ENCODE data around the gene PADI2. TPM values are rescaled to one million over a fixed set of nuclear protein-coding genes. Genes with fewer than 3 reads are reported as not detected.

The PADI2 gene
- total RNA-seq, 4 donors from 2014 or later: 15.4 to 27.2 (median 18.6) TPM

DNA sequence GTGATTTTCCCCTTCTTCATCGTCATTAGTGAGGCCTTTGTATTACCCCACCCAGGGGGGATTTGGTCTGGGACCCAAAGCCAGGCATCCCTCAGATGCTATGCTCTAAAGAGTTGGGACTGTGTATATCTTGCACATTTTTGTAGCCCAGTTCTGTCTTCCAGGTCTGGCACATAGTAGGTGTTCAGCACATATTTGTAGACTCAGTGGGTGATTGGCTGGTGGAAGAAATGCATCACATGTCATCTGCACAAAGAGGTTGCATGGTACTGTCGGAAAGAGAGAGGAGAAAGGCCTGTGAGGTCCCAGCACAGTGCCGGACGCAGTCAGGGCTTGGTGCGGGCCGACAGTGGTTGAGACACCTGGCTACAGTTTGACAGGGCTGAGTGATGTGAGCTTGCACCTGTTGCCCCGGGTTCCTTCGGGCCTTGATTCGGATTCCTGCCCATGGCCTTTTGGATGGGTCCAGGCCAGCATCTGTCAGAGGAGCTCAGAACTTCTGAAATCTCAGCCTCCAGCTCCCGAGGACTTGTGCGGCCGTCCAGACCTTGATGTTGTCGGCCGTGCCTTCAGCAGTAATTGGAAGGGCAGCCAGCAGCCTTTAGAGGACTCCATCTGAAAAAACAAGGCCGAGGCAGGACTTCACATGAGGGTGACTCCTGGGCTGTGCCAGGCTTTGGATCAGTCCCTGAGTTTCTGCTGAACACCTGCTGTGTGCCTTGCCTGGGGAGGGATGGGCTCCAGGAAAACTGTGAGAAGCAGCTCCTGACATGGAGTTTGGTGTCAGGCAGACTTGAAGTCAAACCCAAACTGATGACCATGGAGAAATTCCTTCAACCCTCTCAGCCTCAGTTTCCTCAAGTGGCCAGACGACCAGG lies 44.8 kb upstream of the PADI2 start:
- WGBS: 79% methylated on average over 11 of the region's 16 CpGs
- TF ChIP-seq POLR2AphosphoS5 (IDR thresholded peaks at IDR 0.05) (no peak), EP300 (IDR thresholded peaks at IDR 0.05) (no peak), POLR2A (IDR thresholded peaks at IDR 0.05) (no peak)
- TF ChIP-seq, protein P1, sequence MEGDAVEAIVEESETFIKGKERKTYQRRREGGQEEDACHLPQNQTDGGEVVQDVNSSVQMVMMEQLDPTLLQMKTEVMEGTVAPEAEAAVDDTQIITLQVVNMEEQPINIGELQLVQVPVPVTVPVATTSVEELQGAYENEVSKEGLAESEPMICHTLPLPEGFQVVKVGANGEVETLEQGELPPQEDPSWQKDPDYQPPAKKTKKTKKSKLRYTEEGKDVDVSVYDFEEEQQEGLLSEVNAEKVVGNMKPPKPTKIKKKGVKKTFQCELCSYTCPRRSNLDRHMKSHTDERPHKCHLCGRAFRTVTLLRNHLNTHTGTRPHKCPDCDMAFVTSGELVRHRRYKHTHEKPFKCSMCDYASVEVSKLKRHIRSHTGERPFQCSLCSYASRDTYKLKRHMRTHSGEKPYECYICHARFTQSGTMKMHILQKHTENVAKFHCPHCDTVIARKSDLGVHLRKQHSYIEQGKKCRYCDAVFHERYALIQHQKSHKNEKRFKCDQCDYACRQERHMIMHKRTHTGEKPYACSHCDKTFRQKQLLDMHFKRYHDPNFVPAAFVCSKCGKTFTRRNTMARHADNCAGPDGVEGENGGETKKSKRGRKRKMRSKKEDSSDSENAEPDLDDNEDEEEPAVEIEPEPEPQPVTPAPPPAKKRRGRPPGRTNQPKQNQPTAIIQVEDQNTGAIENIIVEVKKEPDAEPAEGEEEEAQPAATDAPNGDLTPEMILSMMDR (IDR thresholded peaks at IDR 0.05): no peak

DNA sequence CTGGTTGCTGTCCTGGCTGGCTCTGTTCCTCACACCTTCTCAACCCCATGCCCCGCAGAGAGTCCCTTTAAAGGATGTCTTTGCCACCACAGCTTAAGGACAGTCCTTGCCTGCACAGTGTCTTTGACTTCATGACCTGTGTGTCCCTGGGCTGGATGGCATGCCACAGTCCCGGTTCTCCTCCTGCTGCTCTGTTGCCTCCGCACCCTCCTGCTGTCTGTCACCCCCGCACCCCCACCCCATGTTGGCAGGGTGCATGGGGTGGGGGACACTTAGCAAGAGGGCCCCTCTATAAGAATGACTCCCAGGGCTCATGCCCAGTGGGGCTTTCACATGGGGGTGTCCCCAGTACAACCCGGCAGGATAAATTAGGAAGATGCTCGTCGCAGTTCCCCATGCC lies 44.1 kb upstream of the PADI2 start:
- TF ChIP-seq EP300 (IDR thresholded peaks at IDR 0.05) (no peak), POLR2AphosphoS5 (IDR thresholded peaks at IDR 0.05) (no peak), POLR2A (IDR thresholded peaks at IDR 0.05) (no peak)
- TF ChIP-seq, protein P1 (IDR thresholded peaks at IDR 0.05): no peak
- no peak overlapping the region for H3K27ac ChIP-seq
- H3K9me3 ChIP-seq: no peaks in the 10 kb centered on the region
- H3K36me3 ChIP-seq: no peaks in the 10 kb centered on the region
- DNase-seq (ENCODE audit: low spot score in 2 of 2): no peak
- WGBS: 87% methylated on average over 7 of the region's 7 CpGs
- no peaks in the 10 kb centered on the region for H3K4me1 ChIP-seq
- no peak overlapping the region for H3K4me3 ChIP-seq
- peaks cover 34% of the 10 kb centered on the region for H3K27me3 ChIP-seq

More for the DNA sequence above, 44.8 kb upstream of the PADI2 start:
- H3K9me3 ChIP-seq: no peaks in the 10 kb centered on the region
- H3K27me3 ChIP-seq: peaks cover 34% of the 10 kb centered on the region
- no peak overlapping the region for H3K4me3 ChIP-seq
- DNase-seq (ENCODE audit: low spot score in 2 of 2): no peak
- no peak overlapping the region for H3K27ac ChIP-seq
- no peaks in the 10 kb centered on the region for H3K4me1 ChIP-seq
- H3K36me3 ChIP-seq: no peaks in the 10 kb centered on the region

DNA sequence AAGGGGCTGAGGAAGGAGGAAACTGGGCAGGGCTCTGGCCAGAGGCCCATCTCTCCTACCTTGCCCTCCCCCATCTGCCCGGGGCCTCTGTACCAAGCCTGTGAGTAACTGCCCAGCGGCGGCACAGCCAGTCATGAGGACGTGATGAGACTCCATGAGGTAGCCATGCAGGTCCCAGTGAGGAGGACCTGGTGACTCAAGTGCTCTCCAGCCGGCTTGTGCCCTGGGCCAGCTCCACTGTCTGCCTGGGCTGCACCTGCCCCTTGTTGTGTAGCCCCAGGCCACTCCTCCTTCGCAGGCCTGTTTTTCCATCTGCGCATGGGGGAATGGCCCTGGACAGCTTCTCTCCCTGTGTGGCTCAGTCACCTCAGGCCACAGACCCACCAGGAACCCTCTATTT lies 43.7 kb upstream of the PADI2 start:
- 70% methylated on average over 6 of the region's 7 CpGs for WGBS
- Histone ChIP-seq H3K27me3 (peaks cover 30% of the 10 kb centered on the region), H3K4me1 (no peaks in the 10 kb centered on the region), H3K27ac (no peak overlapping the region), H3K9me3 (no peaks in the 10 kb centered on the region), H3K4me3 (no peak overlapping the region), H3K36me3 (no peaks in the 10 kb centered on the region)
- no peak for DNase-seq (ENCODE audit: low spot score in 2 of 2)
- TF ChIP-seq EP300 (IDR thresholded peaks at IDR 0.05): no peak
- no peak for TF ChIP-seq POLR2A (IDR thresholded peaks at IDR 0.05)
- TF ChIP-seq, protein P1 (IDR thresholded peaks at IDR 0.05): no peak
- no peak for TF ChIP-seq POLR2AphosphoS5 (IDR thresholded peaks at IDR 0.05)

DNA sequence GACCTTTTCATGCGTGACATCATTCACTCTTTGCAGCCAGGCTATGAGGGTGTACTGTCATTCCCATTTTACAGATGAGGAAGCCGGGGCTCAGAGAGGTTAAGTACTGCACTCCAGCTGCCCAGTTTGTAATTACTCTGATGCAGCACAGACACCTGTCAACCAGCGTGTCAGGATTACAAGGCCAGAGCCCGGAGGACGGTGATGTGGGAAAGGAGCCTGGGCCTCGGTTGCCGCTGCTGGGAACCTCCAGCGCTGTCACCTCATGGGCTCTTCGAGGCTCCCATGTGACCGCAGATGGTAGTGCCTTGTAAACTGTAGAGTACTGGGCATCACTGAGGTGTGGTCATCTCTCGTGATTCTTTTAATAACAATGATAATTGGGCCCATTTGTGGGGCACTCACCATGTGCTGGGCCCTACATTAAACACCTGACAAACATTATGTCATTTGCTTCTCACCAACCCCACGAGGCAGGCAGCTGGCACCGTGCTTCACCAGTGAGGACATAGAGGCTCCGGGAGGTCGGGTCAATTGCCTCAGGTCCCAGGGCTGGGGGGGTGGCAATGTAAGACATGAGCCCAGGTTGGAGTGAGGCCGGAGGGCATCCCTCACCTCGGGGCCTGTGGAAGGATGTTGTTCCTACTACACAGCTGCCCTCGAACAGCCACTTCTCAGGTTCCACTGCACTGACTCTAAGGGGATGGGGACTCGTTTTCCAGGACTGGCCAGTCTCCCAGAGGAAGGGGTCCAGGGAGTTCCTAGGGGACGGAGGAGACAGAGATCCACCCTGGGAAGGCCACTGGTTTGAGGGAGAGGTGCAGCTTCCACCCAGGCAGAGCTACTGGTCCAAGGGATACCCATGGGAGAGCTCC lies 42.9 kb upstream of the PADI2 start:
- no peaks in the 10 kb centered on the region for H3K4me1 ChIP-seq
- peaks cover 24% of the 10 kb centered on the region for H3K27me3 ChIP-seq
- WGBS: 79% methylated on average over 15 of the region's 20 CpGs
- no peaks in the 10 kb centered on the region for H3K9me3 ChIP-seq
- H3K27ac ChIP-seq: no peak overlapping the region
- H3K36me3 ChIP-seq: no peaks in the 10 kb centered on the region
- TF ChIP-seq, protein P1 (IDR thresholded peaks at IDR 0.05): no peak
- TF ChIP-seq POLR2AphosphoS5 (IDR thresholded peaks at IDR 0.05): no peak
- TF ChIP-seq POLR2A (IDR thresholded peaks at IDR 0.05): no peak
- no peak for TF ChIP-seq EP300 (IDR thresholded peaks at IDR 0.05)
- H3K4me3 ChIP-seq: no peak overlapping the region
- no peak for DNase-seq (ENCODE audit: low spot score in 2 of 2)
